GM18505 (cell line): Measurements from ENCODE around the gene ZC3H4.
"Not testable (repeated sequence)": the region's sequence is repeated elsewhere in the genome, so short reads cannot be mapped to it uniquely, and the experiment has no call there.

Experiments used
- ATAC-seq: cut with Tn5 transposase; IDR thresholded peaks from one replicate; pipeline ENCODE4 v1.9.1; 2021; ENCODE audit not compliant: unreplicated experiment
- POLR2A ChIP-seq: IDR thresholded peaks from 4 replicates; pipeline ENCODE4 v1.6.1; 2011; ENCODE audit warnings: borderline replicate concordance; ENCODE audit not compliant: insufficient read depth, insufficient read length; ENCODE audit errors: extremely low read depth

The ZC3H4 gene

DNA sequence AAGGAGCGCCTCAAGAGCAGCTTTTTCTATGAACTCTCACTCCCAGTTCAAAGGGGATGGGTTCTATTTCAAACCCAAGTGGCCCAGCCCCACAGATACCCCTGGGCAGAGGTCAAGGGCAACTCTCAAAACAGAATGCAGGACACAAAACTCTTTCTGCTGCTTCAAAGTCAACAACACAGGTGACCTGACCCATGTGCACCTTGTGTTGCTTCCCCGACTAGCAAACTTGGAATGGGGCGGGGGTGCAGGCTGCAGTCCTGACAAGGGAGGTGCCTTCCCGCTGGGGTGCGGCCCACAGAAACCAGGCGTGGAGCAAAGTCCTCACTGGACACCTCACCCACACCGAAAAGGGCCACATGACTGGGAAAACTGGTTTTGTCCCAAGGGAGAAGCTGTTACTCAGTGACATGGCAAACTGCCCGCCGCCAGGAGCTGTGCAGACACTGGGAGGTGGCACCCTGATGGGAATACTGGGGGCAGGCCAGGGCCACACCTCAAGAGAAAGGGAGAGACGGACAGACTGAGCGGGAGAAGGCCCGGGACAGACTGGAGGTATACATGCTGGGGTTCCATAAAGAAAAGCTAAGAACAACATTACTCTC lies 17.4 kb downstream of the ZC3H4 start:
- no peak for ATAC-seq
- no peak for TF ChIP-seq POLR2A

DNA sequence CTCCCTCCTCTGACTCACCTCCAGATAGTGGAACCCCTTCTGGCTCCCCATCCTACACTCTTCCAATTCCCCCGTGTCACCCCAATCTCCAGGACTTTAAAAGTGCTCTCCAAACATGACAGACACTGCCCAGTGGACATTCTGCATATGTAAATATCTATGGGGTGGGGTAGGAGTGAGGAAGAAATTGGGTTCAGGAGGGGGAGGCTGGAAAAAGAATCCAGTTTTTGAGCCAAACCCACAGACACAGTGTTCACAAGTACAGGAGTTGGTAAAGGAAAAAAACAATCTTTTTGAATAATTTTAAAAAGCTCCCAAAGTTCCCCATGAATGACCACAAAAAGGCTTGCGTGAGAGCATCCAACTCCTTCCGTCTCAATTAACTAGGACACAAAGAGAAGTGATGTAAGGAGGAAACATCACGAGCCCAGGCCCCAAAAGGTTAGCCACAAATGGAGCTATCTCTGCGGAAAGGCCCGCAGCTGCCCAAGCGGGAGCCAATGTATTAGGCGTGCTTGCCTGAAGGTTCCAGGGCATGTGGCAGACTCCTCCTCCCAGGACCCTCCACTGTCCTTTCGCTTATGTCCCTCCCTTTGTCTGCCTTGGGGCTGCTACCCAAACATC lies 18.0 kb downstream of the ZC3H4 start:
- no peak for ATAC-seq
- TF ChIP-seq POLR2A = no peak

DNA sequence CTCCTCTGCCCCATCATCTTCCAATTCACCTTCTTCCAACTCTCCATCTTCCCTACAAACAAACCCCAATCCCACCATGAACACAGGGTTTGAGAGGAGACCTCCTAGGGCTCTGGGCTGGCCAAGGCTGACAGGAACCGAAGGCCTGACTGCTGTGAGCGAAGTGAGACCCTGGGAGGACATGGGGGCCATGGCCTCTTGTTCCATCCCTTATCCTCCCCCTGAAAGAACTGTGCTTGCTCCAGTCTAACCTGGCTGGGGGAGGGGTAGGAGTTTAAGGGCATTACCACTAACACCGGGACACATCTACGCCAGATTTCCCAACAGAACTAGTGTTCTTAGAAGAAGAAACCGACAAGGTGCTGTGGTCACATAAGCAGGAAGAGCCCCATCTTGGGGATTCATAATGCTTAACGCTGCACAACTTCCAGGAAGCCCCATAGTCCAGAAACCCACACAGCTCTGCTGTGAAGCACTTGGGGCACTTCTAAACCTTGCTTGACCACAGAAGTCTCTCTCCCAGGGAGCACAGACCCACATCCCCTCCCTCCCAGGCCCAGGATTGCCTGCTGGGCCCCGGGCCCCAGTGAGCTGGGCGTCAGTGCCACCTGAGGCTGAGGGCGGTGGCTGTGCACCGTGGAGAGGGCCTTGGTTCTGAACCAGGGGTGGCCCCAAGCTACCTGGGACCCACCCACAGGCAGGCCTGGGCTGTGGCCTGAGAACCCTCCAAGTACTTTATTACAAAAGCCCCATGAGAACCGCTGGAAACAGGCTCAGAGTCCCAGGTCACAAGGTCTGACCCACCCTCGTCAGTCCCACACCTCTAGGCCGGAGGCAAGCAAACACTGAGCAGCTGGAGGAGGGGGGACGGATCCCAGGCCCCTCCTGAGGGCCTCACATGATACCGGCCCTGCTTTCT lies 18.8 kb downstream of the ZC3H4 start:
- TF ChIP-seq POLR2A = no peak
- ATAC-seq = no peak

- TF ChIP-seq POLR2A = no peak
- no peak for ATAC-seq
These were observed 19.7 kb downstream of the ZC3H4 start for GRCh38 chr19:47093841-47094240.

DNA sequence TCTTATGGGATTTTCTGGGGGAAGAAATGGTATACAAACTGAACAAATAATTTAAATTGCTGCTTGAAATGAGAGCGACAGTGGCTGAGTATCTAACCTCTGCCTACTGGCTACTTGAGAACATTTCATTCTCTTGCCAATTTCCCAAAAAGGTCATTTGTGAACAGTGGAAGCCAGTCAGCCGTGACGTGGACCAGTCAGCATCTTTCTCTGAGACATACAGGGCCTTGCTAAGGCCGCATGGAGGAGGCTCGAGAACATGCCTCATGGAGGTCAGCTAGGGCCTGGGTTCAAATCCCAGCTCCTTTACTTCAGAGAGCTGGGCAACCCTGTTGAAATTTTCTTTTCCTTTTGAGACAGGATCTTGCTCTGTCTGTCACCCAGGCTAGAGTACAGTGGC lies 20.3 kb downstream of the ZC3H4 start:
- ATAC-seq = no peak
- no peak for TF ChIP-seq POLR2A

- no peak for ATAC-seq
- no peak for TF ChIP-seq POLR2A
These were observed 23.7 kb downstream of the ZC3H4 start for GRCh38 chr19:47089767-47090350.

DNA sequence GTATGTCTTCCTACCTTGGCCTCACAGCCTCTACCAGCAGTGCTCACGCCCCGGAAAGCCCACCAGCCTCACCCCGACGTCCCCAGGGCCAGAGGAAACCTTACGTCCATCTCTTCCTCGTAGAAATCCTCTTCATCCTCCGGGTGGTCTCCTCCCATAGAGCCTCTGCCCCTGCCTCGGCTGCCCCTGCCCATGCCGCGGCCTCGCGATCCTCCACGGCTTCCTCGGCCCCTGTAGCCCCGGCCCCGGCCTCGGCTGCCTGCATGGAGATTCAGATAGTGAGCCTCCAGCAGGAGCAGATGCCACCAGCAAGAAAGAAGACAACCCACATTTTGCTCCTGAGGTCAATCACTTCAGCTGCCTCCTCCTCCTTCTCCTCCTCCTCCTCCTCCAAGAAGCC lies 27.3 kb downstream of the ZC3H4 start:
- no peak for ATAC-seq
- TF ChIP-seq POLR2A = no peak

GRCh38 chr19:47084879-47085439 lies 28.6 kb downstream of the ZC3H4 start:
- no peak for ATAC-seq
- TF ChIP-seq POLR2A = no peak

- no peak for TF ChIP-seq POLR2A
- no peak for ATAC-seq
These were observed 31.1 kb downstream of the ZC3H4 start for GRCh38 chr19:47082493-47082892.

GRCh38 chr19:47081095-47081494 lies 32.5 kb downstream of the ZC3H4 start:
- ATAC-seq = no peak
- TF ChIP-seq POLR2A = no peak

DNA sequence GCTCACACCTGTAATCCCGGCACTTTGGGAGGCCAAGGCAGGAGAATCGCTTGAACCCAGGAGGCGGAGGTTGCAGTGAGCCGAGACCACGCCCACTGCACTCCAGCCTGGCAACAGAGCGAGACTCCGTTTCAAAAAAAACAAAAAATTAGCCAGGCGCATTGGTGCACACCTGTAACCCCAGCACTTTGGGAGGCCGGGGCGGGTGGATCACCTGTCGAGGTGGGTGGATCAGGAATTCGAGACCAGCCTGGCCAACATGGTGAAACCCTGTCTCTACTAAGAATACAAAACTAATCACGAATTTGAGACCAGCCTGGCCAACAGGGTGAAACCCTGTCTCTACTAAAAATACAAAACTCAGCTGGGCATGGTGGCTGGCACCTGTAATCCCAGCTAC lies 35.2 kb downstream of the ZC3H4 start:
- not testable (repeated sequence) for ATAC-seq

DNA sequence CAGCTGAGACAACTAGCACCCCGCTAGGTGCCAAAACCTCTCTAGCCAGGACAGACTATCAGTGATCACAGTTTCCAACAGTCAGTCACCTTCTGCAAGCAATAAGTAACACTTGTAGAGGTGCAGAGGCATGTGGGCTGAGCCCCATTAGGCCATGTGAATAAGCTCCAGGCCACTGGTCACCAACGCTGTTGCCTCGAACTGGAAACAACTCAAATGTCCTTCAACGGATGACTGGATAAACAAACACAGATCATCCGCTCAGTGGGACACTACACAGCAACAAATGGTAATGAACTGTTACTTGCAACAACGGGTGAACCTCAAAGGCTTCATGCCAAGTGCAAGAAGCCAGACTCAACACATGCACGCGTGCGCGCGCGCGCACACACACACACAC lies 37.6 kb downstream of the ZC3H4 start:
- ATAC-seq = no peak
- no peak for TF ChIP-seq POLR2A

DNA sequence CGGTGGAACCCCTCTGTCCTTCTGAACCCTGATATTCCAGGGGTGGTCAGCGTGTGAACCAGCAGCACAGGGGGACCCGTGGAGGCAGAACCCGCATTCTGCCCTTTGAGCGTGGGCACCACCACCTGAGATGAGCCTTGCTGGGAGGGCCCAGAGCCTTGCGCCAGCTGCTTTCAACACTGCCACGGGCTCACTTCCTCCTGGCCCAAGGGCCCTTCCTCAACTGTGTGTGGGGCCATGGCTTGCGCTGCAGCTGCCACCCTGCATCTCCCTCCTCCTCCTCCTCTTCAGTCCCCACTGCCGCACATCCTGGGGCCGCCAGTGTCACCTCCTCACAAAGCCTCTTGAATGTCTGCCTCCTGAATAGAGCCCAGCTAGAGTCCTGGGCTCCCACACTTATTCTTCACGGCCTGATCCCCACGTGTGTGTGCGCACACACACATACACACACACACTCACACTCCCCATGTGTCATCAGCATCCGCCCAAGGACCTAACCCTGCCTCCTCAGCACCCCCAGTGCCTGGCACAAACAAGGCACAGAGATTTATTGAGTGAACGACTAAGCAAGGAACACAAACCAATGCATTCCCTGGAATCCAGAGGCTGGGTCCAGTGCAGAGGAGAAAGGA lies 38.3 kb downstream of the ZC3H4 start:
- no peak for ATAC-seq
- no peak for TF ChIP-seq POLR2A
